Measurements from ENCODE around the gene SLAMF8.
A peak's percentile ranks its signal among the peaks of the same experiment; 100 is the strongest.

SLAMF8 gene

DNA sequence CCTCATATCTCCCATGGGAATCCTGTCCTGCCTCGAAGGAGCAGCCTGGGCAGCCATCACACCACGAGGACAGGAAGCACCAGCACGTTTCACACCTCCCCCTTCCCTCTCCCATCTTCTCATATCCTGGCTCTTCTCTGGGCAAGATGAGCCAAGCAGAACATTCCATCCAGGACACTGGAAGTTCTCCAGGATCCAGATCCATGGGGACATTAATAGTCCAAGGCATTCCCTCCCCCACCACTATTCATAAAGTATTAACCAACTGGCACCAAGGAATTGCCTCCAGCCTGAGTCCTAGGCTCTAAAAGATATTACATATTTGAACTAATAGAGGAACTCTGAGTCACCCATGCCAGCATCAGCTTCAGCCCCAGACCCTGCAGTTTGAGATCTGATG lies 8.7 kb downstream of the SLAMF8 start:
- Histone ChIP-seq H3K9ac (ENCODE audit: low read length) (no peak overlapping the region), H2AFZ (ENCODE audit: low read depth, low read length) (no peak overlapping the region), H3K36me3 (replicated peaks; ENCODE audit: low read depth, low read length) (no peaks in the 10 kb centered on the region), H3K4me1 (ENCODE audit: low read length) (peaks cover 22% of the 10 kb centered on the region), H3K27me3 (ENCODE audit: low read depth, low read length) (peaks cover 66% of the 10 kb centered on the region), H3K4me2 (ENCODE audit: low read length) (no peak overlapping the region), H3K27ac (ENCODE audit: low read length) (no peak overlapping the region), H3K4me3 (ENCODE audit: low read length) (no peak overlapping the region), H3K79me2 (ENCODE audit: low read length) (no peaks in the 10 kb centered on the region), H3K9me3 (ENCODE audit: insufficient read depth, low read length) (no peaks in the 10 kb centered on the region), H4K20me1 (ENCODE audit: insufficient read depth, low read length) (peaks cover 7% of the 10 kb centered on the region; the same call in 1 of the 2 replicates)
- TF ChIP-seq, protein P1, sequence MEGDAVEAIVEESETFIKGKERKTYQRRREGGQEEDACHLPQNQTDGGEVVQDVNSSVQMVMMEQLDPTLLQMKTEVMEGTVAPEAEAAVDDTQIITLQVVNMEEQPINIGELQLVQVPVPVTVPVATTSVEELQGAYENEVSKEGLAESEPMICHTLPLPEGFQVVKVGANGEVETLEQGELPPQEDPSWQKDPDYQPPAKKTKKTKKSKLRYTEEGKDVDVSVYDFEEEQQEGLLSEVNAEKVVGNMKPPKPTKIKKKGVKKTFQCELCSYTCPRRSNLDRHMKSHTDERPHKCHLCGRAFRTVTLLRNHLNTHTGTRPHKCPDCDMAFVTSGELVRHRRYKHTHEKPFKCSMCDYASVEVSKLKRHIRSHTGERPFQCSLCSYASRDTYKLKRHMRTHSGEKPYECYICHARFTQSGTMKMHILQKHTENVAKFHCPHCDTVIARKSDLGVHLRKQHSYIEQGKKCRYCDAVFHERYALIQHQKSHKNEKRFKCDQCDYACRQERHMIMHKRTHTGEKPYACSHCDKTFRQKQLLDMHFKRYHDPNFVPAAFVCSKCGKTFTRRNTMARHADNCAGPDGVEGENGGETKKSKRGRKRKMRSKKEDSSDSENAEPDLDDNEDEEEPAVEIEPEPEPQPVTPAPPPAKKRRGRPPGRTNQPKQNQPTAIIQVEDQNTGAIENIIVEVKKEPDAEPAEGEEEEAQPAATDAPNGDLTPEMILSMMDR (IDR thresholded peaks at IDR 0.05; ENCODE audit: low read depth, low read length) = no peak
- no peak for TF ChIP-seq EZH2phosphoT487 (IDR thresholded peaks at IDR 0.05; ENCODE audit: low read depth)

DNA sequence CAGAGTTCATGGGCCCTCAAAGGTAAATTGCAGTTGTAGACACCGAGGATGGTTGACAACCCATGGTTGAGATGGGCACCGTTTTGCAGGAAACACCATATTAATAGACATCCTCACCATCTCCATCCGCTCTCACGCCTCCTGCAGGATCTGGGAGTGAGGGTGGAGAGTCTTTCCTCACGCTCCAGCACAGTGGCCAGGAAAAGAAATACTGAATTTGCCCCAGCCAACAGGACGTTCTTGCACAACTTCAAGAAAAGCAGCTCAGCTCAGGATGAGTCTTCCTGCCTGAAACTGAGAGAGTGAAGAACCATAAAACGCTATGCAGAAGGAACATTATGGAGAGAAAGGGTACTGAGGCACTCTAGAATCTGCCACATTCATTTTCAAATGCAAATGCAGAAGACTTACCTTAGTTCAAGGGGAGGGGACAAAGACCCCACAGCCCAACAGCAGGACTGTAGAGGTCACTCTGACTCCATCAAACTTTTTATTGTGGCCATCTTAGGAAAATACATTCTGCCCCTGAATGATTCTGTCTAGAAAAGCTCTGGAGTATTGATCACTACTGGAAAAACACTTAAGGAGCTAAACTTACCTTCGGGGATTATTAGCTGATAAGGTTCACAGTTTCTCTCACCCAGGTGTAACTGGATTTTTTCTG lies 9.3 kb downstream of the SLAMF8 start:
- Histone ChIP-seq H3K79me2 (ENCODE audit: low read length) (no peaks in the 10 kb centered on the region), H3K4me2 (ENCODE audit: low read length) (no peak overlapping the region), H3K9me3 (ENCODE audit: insufficient read depth, low read length) (no peaks in the 10 kb centered on the region), H3K4me1 (ENCODE audit: low read length) (peaks cover 26% of the 10 kb centered on the region), H4K20me1 (ENCODE audit: insufficient read depth, low read length) (peaks cover 7% of the 10 kb centered on the region; the same call in 1 of the 2 replicates), H3K4me3 (ENCODE audit: low read length) (no peak overlapping the region), H2AFZ (ENCODE audit: low read depth, low read length) (no peak overlapping the region), H3K36me3 (replicated peaks; ENCODE audit: low read depth, low read length) (no peaks in the 10 kb centered on the region), H3K9ac (ENCODE audit: low read length) (no peak overlapping the region), H3K27me3 (ENCODE audit: low read depth, low read length) (peaks cover 68% of the 10 kb centered on the region), H3K27ac (ENCODE audit: low read length) (no peak overlapping the region)
- TF ChIP-seq, protein P1 (IDR thresholded peaks at IDR 0.05; ENCODE audit: low read depth, low read length) = peak; percentile 45
- no peak for TF ChIP-seq EZH2phosphoT487 (IDR thresholded peaks at IDR 0.05; ENCODE audit: low read depth)

DNA sequence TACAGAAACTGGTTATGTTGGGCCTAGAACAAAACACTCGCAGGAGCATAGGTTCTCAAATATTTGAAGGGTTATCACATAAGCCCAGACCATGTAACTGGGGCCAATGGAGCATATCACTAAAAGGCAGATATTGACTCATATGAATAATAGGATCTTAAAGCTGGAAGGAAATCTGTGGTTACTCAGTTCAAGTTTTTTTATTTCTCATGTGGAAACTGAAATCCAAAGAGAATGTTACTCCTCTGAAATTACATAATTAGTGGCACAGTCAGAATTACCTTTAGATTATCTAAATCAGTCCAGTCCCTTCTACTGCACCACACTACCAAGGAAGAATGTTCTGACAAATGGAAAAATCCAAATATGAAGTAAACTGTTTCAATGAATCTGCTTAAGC lies 12.0 kb downstream of the SLAMF8 start:
- TF ChIP-seq, protein P1 (IDR thresholded peaks at IDR 0.05; ENCODE audit: low read depth, low read length) = no peak
- no peak for TF ChIP-seq EZH2phosphoT487 (IDR thresholded peaks at IDR 0.05; ENCODE audit: low read depth)

DNA sequence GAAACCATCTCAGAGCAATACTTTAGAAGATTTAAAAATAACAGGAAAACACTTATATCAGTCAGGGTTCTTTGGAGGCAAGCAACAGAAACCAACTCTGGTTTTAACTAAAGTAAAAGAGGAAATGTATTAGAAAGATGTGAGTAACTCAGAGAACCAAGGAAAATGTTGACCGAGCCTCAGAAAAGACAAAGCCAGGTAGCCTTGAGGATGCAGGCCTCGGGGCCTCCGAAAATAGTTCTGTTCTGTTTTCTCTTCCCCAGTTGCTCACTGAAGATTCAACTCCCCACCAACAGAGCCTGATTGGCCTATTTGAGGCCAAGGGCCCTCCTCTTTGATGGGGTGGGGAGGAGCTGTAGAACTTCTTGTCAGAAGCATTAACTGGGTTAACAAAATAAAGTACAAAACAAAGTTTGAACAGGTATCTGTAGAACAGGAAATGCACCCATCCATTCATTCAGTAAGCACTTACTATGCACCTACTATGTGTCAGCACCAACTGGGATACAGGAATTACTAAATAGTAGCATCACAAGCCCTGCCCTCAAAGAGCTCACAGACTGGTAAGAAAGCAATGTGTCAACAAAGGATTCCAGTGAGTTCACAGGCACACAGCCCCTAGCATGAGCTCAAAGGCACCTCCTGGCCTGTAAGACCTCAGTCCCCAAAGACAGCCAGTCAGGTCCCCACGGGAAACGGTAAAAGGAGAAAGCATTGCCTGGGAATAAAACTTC lies 12.6 kb downstream of the SLAMF8 start:
- Histone ChIP-seq H3K27ac (ENCODE audit: low read length) (peak overlapping the region; percentile 36), H4K20me1 (ENCODE audit: insufficient read depth, low read length) (peaks cover 7% of the 10 kb centered on the region; the same call in 1 of the 2 replicates), H2AFZ (ENCODE audit: low read depth, low read length) (no peak overlapping the region), H3K4me2 (ENCODE audit: low read length) (peak overlapping the region; percentile 51), H3K27me3 (ENCODE audit: low read depth, low read length) (peaks cover 71% of the 10 kb centered on the region), H3K9me3 (ENCODE audit: insufficient read depth, low read length) (no peaks in the 10 kb centered on the region), H3K79me2 (ENCODE audit: low read length) (no peaks in the 10 kb centered on the region), H3K4me3 (ENCODE audit: low read length) (peak overlapping the region; percentile 8; the same call in 1 of the 2 replicates), H3K4me1 (ENCODE audit: low read length) (peaks cover 26% of the 10 kb centered on the region), H3K36me3 (replicated peaks; ENCODE audit: low read depth, low read length) (no peaks in the 10 kb centered on the region), H3K9ac (ENCODE audit: low read length) (no peak overlapping the region)
- TF ChIP-seq, protein P1 (IDR thresholded peaks at IDR 0.05; ENCODE audit: low read depth, low read length) = no peak
- no peak for TF ChIP-seq EZH2phosphoT487 (IDR thresholded peaks at IDR 0.05; ENCODE audit: low read depth)

More for the DNA sequence above, 12.0 kb downstream of the SLAMF8 start:
- H4K20me1 ChIP-seq (ENCODE audit: insufficient read depth, low read length) = peaks cover 7% of the 10 kb centered on the region; the same call in 1 of the 2 replicates
- peaks cover 26% of the 10 kb centered on the region for H3K4me1 ChIP-seq (ENCODE audit: low read length)
- H3K79me2 ChIP-seq (ENCODE audit: low read length) = no peaks in the 10 kb centered on the region
- H3K4me2 ChIP-seq (ENCODE audit: low read length) = peak overlapping the region; percentile 51
- H3K27ac ChIP-seq (ENCODE audit: low read length) = peak overlapping the region; percentile 36
- H2AFZ ChIP-seq (ENCODE audit: low read depth, low read length) = no peak overlapping the region
- no peaks in the 10 kb centered on the region for H3K9me3 ChIP-seq (ENCODE audit: insufficient read depth, low read length)
- 0 out of 2 replicates have a peak overlapping the region, but pooled peaks have one; percentile 1 for H3K4me3 ChIP-seq (ENCODE audit: low read length)
- peaks cover 71% of the 10 kb centered on the region for H3K27me3 ChIP-seq (ENCODE audit: low read depth, low read length)
- no peak overlapping the region for H3K9ac ChIP-seq (ENCODE audit: low read length)
- H3K36me3 ChIP-seq (replicated peaks; ENCODE audit: low read depth, low read length) = no peaks in the 10 kb centered on the region

Data from OCI-LY3 (cell line).